Tibial nerve (tissue), 4 donors: ENCODE measurements around the gene CFAP57. TPM values are rescaled to one million over a fixed set of nuclear protein-coding genes. Genes with fewer than 3 reads are reported as not detected.
A peak's percentile ranks its signal among the peaks of the same experiment; 100 is the strongest.

Experiments
- DNase-seq, 2 donors: peaks; one replicate each; pipeline ENCODE4 v3.0.0-alpha.2; 2019; ENCODE audit warnings: low spot score in 2 of 2
- H3K27ac ChIP-seq, 4 donors: fragments of 200-600 bp; sonication (generic) in 3 of 4; one replicate each; pipeline ENCODE4 v1.5.1; 2017 to 2019; ENCODE audit warnings: mild to moderate bottlenecking in 1 of 4
- H3K27me3 ChIP-seq, 2 donors: fragments of 200-600 bp; sonication (generic) in 1 of 2; one replicate each; pipeline versions ENCODE4 v1.5.1 to v1.6.0; 2017 to 2019
- H3K36me3 ChIP-seq, 3 donors: fragments of 200-600 bp; sonication (generic); one replicate each; pipeline ENCODE4 v1.5.1; 2018 to 2019
- H3K4me1 ChIP-seq, 4 donors: fragments of 200-600 bp; sonication (generic) in 3 of 4; one replicate each; pipeline ENCODE4 v1.5.1; 2017 to 2019
- H3K4me3 ChIP-seq, 4 donors: fragments of 200-600 bp; sonication (generic) in 3 of 4; one replicate each; pipeline ENCODE4 v1.5.1; 2017 to 2019; ENCODE audit warnings: mild to moderate bottlenecking in 1 of 4, moderate library complexity in 1 of 4
- H3K9me3 ChIP-seq, 4 donors: fragments of 200-600 bp; sonication (generic) in 3 of 4; one replicate each; pipeline ENCODE4 v1.5.1; 2017 to 2019
- EP300 ChIP-seq, 2 donors: sonication (generic); formaldehyde crosslinking; IDR thresholded peaks; one replicate each; pipeline ENCODE4 v1.6.1; 2017; ENCODE audit warnings: antibody characterized with exemption in 2 of 2, mild to moderate bottlenecking in 1 of 2
- POLR2A ChIP-seq, 2 donors: fragments of 450-650 bp; IDR thresholded peaks; one replicate each; pipeline ENCODE4 v1.6.1; 2017; ENCODE audit warnings: antibody characterized with exemption in 2 of 2, mild to moderate bottlenecking in 2 of 2, moderate library complexity in 2 of 2
- WGBS, 2 donors: methylation state at CpG; one replicate each; pipeline ENCODE4 v1.1.5; 2018; 5-methylcytosine and 5-hydroxymethylcytosine counted together
- total RNA-seq, 4 donors: library from RNA; depleted of rRNA; stranded (reverse); fragments of >200 nt; gene quantifications; one replicate each; pipeline ENCODE4 v1.1.0, GENCODE V29; 2016
- TF ChIP-seq, protein P1 (sequence below), 5 experiments: fragments of 200-600 bp in 3 of 5; fragments of 450-650 bp in 2 of 5; sonication (generic) in 3 of 5; IDR thresholded peaks; one replicate each; pipeline ENCODE4 v1.5.1; 2016 to 2019; ENCODE audit warnings: antibody characterized with exemption in 5 of 5, mild to moderate bottlenecking in 3 of 5, moderate library complexity in 2 of 5

CFAP57 gene
- total RNA-seq, 4 donors from 2014 or later: 0.21 to 0.30 (median 0.22) TPM; not detected in 1

DNA sequence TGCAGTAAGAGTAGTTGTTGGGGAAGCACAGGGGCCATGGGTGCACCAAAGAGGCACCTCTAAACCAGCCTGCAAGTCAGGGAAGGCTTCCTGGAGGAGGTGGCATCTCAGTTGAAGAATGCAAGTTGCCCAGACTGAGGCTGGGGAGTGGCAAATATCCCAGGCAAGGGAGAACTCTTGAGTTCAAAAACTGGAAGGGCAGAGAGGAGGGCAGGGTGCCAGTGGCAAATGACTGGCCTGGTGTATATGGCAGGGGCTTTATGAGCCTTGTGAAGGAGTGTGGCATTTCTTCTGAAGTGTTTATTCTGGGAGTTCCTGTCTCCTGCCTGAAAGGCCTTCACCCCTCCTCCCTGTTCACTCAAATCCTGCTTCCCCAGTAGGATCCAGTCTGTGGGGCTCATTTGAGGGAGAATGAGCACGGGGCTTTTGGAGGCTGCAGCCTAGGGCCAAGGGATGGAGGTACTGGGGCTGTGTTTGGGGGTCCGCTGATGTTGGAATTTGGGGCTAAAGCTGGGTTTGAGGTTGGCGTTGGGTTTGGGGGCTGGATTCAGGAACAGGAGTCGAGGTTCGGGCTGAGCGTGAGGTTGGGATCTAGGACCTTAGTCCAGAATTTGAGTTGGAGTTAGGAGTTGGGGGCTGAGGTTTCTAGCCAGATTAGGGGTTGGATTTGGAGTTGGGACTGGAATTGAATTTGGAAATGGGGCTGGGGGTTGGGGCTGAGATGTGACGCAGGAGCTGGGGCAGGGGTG is 97.7 kb downstream of the CFAP57 start, which contains the start of gene TMEM125:
TSS of gene TMEM125 (plus strand) at position 357 of the 749 bp plus-strand sequence. CDS start 2,740 bp downstream, outside the sequence.
- no peaks in the 10 kb centered on the region for H3K36me3 ChIP-seq
- 80 to 85% methylated on average over 7 of the region's 7 CpGs for WGBS, 2 donors
- no peak for DNase-seq
- H3K27me3 ChIP-seq: peaks cover 0 to 20% of the 10 kb centered on the region in 2 donors
- H3K27ac ChIP-seq: peak within 1 kb of the TSS in 1 of 4 donors; percentile 64
- peak within 1 kb of the TSS in 1 of 4 donors; percentile 5 for H3K4me3 ChIP-seq
- peaks cover 0 to 17% (median 7%) of the 10 kb centered on the region in 4 donors for H3K4me1 ChIP-seq
- H3K9me3 ChIP-seq: no peaks in the 10 kb centered on the region
- TF ChIP-seq POLR2A (IDR thresholded peaks at IDR 0.05) (no peak), EP300 (IDR thresholded peaks at IDR 0.05) (no peak)
- TF ChIP-seq, protein P1, sequence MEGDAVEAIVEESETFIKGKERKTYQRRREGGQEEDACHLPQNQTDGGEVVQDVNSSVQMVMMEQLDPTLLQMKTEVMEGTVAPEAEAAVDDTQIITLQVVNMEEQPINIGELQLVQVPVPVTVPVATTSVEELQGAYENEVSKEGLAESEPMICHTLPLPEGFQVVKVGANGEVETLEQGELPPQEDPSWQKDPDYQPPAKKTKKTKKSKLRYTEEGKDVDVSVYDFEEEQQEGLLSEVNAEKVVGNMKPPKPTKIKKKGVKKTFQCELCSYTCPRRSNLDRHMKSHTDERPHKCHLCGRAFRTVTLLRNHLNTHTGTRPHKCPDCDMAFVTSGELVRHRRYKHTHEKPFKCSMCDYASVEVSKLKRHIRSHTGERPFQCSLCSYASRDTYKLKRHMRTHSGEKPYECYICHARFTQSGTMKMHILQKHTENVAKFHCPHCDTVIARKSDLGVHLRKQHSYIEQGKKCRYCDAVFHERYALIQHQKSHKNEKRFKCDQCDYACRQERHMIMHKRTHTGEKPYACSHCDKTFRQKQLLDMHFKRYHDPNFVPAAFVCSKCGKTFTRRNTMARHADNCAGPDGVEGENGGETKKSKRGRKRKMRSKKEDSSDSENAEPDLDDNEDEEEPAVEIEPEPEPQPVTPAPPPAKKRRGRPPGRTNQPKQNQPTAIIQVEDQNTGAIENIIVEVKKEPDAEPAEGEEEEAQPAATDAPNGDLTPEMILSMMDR (IDR thresholded peaks at IDR 0.05): no peak

DNA sequence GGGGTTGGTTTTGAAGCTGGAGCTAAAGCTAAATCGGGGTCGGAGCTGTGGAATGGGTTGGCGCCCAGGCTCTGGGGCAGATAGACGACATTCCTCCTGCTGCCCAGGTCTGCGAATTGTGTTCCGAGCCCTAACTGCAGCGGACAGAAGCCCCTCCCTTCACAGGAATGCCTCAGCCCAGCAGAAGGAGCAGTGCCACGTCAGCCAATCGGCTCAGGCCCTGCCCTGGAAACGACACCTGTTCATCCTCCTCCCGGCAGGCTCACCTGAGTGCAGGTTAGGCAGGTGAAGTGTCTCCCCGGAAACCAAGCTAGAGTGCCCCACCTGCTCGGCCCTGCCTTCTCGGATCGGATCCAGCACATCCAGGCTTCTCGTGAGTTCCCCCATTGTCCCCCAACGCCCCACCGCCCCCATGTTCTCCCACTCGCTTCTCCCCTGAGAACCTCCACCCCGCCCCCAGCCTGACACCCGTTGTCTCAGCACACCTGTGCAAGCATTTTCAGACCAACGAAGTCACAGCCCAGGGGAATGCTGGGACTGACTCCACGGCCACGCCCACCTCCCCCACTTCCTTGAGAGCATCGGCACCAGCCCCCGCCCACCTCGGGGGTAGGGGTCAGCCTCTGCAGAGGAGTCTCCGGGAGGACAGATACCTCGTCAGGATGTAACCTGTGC is 98.4 kb downstream of the CFAP57 start:
- WGBS, 2 donors: 17 to 19% methylated on average over 17 to 29 of the region's 29 CpGs
- peak overlapping the region in 1 of 4 donors; percentile 5 for H3K4me3 ChIP-seq
- H3K27ac ChIP-seq: peak overlapping the region in 1 of 4 donors; percentile 64
- TF ChIP-seq EP300 (IDR thresholded peaks at IDR 0.05) (no peak), POLR2A (IDR thresholded peaks at IDR 0.05) (no peak)
- TF ChIP-seq, protein P1 (IDR thresholded peaks at IDR 0.05): no peak
- DNase-seq: no peak
- no peaks in the 10 kb centered on the region for H3K36me3 ChIP-seq
- H3K9me3 ChIP-seq: no peaks in the 10 kb centered on the region
- H3K4me1 ChIP-seq: peaks cover 0 to 17% (median 7%) of the 10 kb centered on the region in 4 donors
- H3K27me3 ChIP-seq: peaks cover 0 to 20% of the 10 kb centered on the region in 2 donors

DNA sequence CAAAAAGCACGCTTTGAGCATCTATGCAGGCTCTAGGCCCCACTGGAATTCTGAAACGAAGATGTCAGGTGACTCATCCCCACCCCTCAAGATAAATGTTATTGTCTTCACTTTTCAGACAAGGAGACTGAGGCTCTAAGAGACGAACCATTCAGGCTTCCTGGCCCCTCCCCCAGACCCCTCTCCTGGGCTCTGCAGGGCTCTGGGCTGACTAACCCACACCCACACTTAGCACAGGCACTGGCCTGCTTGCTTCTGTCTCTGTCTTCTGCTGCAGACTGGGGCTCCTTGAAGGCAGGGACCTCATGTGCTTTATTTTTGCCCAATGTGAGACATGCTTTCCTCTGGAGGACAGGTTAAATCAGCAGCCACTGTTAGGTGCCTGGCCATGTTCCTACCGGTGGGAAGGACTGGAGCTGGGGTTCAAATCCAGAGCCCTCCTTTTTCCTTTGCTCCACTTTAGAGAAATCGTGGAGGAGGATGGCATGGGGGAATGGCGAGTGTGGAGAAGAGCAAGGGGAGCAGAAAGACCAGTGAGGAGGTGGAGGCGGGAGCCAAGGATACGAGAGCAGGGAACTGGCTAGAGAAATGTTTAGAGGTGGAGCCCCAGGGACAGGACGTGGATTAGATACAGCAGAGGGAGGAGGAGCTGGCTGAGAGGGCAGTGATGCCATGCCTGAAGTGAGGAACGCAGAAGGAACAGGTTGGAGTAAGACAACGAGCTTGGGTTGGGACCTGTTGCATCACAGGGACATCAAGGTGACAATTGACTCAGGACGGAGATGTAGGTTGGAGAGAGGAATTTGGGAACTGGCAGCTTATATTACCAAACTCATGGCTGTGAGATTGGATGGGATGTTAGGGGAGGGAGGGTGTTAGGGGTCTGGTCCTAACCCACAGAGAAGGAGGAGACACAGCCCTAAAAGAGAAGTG is 99.3 kb downstream of the CFAP57 start:
- no peak for DNase-seq
- no peak for TF ChIP-seq POLR2A (IDR thresholded peaks at IDR 0.05)
- TF ChIP-seq, protein P1 (IDR thresholded peaks at IDR 0.05): no peak
- no peak for TF ChIP-seq EP300 (IDR thresholded peaks at IDR 0.05)
- Histone ChIP-seq H3K9me3 (no peaks in the 10 kb centered on the region), H3K36me3 (no peaks in the 10 kb centered on the region), H3K27ac (no peak overlapping the region), H3K4me3 (no peak overlapping the region), H3K4me1 (peaks cover 0 to 17% (median 7%) of the 10 kb centered on the region in 4 donors), H3K27me3 (peaks cover 0 to 20% of the 10 kb centered on the region in 2 donors)
- WGBS, 2 donors: 70% methylated on average over 12 of the region's 12 CpGs

DNA sequence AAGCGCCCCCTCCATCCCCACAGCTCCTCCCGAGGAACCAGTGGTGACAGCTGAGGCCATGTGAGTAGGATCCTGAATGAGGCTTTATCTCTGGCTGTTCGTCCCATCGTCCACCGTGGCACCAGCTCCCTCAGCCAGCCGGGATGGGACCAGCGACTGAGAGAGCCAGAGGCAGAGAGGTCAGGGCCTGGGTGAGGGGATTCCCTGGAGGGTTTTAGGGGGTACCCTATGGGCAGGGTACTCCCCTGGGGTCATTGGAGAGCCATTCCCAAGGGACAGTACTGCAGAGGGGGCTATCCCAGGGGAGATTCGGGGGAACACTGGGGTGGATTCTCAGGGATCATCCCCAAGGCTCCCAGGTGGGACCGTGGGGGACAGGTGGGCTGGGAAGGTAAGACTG is 100.0 kb downstream of the CFAP57 start:
- peaks cover 0 to 17% (median 7%) of the 10 kb centered on the region in 4 donors for H3K4me1 ChIP-seq
- TF ChIP-seq EP300 (IDR thresholded peaks at IDR 0.05) (no peak), POLR2A (IDR thresholded peaks at IDR 0.05) (no peak)
- TF ChIP-seq, protein P1 (IDR thresholded peaks at IDR 0.05): no peak
- no peaks in the 10 kb centered on the region for H3K9me3 ChIP-seq
- H3K4me3 ChIP-seq: no peak overlapping the region
- WGBS, 2 donors: 46 to 52% methylated on average over 9 of the region's 9 CpGs
- DNase-seq: no peak
- no peak overlapping the region for H3K27ac ChIP-seq
- peaks cover 0 to 20% of the 10 kb centered on the region in 2 donors for H3K27me3 ChIP-seq
- no peaks in the 10 kb centered on the region for H3K36me3 ChIP-seq
